Measurements from ENCODE around the gene PTH2.

Gene PTH2

GRCh38 chr19:49398931-49399330 lies 24.3 kb downstream of the PTH2 start:
- Histone ChIP-seq H3K4me3 (ENCODE audit: low read depth, low read length) (no peak overlapping the region), H3K27ac (peak overlapping the region; percentile 32; the same call in 1 of the 2 replicates), H3K36me3 (no peaks in the 10 kb centered on the region), H3K9me3 (ENCODE audit: severe bottlenecking) (no peaks in the 10 kb centered on the region), H3K27me3 (ENCODE audit: insufficient read depth, low read depth, severe bottlenecking) (no peaks in the 10 kb centered on the region)
- TF ChIP-seq, protein P1, sequence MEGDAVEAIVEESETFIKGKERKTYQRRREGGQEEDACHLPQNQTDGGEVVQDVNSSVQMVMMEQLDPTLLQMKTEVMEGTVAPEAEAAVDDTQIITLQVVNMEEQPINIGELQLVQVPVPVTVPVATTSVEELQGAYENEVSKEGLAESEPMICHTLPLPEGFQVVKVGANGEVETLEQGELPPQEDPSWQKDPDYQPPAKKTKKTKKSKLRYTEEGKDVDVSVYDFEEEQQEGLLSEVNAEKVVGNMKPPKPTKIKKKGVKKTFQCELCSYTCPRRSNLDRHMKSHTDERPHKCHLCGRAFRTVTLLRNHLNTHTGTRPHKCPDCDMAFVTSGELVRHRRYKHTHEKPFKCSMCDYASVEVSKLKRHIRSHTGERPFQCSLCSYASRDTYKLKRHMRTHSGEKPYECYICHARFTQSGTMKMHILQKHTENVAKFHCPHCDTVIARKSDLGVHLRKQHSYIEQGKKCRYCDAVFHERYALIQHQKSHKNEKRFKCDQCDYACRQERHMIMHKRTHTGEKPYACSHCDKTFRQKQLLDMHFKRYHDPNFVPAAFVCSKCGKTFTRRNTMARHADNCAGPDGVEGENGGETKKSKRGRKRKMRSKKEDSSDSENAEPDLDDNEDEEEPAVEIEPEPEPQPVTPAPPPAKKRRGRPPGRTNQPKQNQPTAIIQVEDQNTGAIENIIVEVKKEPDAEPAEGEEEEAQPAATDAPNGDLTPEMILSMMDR (IDR thresholded peaks at IDR 0.05; ENCODE audit: low read depth, low read length) = no peak
- no peak for DNase-seq

GRCh38 chr19:49398001-49398615 lies 25.1 kb downstream of the PTH2 start:
- TF ChIP-seq, protein P1 (IDR thresholded peaks at IDR 0.05; ENCODE audit: low read depth, low read length) = no peak
- H3K36me3 ChIP-seq = no peaks in the 10 kb centered on the region
- no peaks in the 10 kb centered on the region for H3K9me3 ChIP-seq (ENCODE audit: severe bottlenecking)
- H3K27ac ChIP-seq = peak overlapping the region; percentile 78
- no peak for DNase-seq
- H3K4me3 ChIP-seq (ENCODE audit: low read depth, low read length) = no peak overlapping the region
- H3K27me3 ChIP-seq (ENCODE audit: insufficient read depth, low read depth, severe bottlenecking) = no peaks in the 10 kb centered on the region

DNA sequence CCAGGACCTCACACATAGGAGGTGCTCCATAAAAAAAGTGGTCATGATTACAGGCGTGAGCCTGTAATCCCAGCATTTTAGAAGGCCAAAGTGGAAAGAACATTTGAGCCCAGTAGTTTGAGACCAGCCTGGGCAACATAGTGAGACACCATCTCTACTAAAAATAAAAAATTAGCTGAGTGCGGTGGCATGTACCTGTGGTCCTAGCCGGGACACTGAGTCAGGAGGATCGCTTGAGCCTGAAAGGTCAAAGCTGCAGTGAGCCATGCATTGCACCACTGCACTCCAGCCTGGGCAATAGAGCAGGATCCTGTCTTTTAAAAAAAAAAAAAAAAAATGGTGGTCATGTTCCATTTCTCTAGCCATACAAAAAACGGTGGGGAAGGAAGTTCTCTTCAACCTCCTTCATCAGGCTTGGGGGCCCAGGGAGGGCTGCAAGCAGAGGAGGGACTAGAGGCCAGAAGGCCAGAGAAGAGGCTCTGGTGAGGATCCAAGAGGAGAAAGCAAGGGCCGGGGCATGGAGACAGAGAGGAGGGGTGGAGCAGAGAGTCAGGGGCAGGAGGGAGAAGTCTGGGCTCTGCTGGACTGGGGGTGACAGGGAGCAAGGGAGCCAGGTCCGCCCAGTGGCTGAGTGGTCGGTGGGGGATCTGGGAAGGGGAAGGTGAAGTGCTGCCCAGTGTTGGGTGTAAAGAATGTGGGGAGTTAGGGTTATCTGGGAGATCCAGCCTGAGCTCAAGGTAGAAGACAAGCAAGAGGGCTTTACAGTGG lies 26.3 kb downstream of the PTH2 start:
- no peak overlapping the region for H3K4me3 ChIP-seq (ENCODE audit: low read depth, low read length)
- no peaks in the 10 kb centered on the region for H3K9me3 ChIP-seq (ENCODE audit: severe bottlenecking)
- peak overlapping the region; percentile 78 for H3K27ac ChIP-seq
- H3K27me3 ChIP-seq (ENCODE audit: insufficient read depth, low read depth, severe bottlenecking) = no peaks in the 10 kb centered on the region
- no peaks in the 10 kb centered on the region for H3K36me3 ChIP-seq
- TF ChIP-seq, protein P1 (IDR thresholded peaks at IDR 0.05; ENCODE audit: low read depth, low read length) = no peak
- no peak for DNase-seq

DNA sequence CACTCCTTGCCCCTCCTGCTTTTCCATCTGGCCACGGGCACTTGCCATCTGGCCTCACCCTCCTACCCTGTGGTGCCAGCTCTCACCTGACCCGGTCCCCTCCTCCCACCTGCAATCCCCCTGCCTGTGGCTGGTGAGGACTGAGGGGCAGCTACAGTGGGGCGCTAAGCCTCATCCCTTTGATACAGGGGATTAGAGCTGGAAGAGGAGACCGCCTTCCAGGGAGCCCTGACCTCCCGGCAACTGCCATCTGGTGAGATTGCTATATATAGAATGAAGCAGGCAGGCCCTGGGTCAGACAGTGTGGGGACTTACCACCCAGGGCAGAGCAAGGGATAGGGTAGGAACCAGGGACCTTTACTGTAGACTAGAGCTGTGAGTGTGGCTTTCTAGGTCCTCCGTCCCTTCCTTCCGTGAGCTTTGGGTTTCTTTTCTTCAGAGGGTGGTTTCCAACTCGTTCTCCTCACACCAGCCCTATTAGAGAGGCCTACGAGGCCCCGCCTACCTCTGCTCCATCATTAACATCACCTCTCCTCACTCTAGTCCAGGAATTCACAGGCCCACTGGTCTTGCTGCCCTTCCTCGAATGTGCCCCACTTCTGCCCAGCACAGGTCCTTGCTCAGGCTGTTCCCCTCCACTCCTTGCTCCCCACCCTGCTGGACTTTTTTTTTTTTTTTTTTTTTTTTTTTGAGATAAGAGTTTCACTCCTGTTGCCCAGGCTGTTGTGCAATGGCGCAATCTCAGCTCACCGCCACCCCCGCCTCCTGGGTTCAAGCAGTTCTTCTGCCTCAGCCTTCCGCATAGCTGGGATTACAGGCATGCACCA lies 27.4 kb downstream of the PTH2 start:
- no peaks in the 10 kb centered on the region for H3K36me3 ChIP-seq
- DNase-seq = peak; percentile 92
- H3K9me3 ChIP-seq (ENCODE audit: severe bottlenecking) = no peaks in the 10 kb centered on the region
- no peak overlapping the region for H3K4me3 ChIP-seq (ENCODE audit: low read depth, low read length)
- TF ChIP-seq, protein P1 (IDR thresholded peaks at IDR 0.05; ENCODE audit: low read depth, low read length) = no peak
- H3K27me3 ChIP-seq (ENCODE audit: insufficient read depth, low read depth, severe bottlenecking) = no peaks in the 10 kb centered on the region
- peak overlapping the region; percentile 78 for H3K27ac ChIP-seq

GRCh38 chr19:49393881-49394280 lies 29.4 kb downstream of the PTH2 start:
- Histone ChIP-seq H3K27me3 (ENCODE audit: insufficient read depth, low read depth, severe bottlenecking) (no peaks in the 10 kb centered on the region), H3K4me3 (ENCODE audit: low read depth, low read length) (no peak overlapping the region), H3K27ac (peak overlapping the region; percentile 78), H3K36me3 (no peaks in the 10 kb centered on the region), H3K9me3 (ENCODE audit: severe bottlenecking) (no peaks in the 10 kb centered on the region)
- TF ChIP-seq, protein P1 (IDR thresholded peaks at IDR 0.05; ENCODE audit: low read depth, low read length) = no peak
- peak; percentile 51 for DNase-seq

All from WERI-Rb-1 (cell line).